ENCODE measurements around the gene CDK5R1. TPM values are rescaled to one million over a fixed set of nuclear protein-coding genes. Genes with fewer than 3 reads are reported as not detected.
A peak's percentile ranks its signal among the peaks of the same experiment; 100 is the strongest.
"Not testable (repeated sequence)": the region's sequence is repeated elsewhere in the genome, so short reads cannot be mapped to it uniquely, and the experiment has no call there.

The CDK5R1 gene
- total RNA-seq: 1.8 TPM
- long read RNA-seq, partial matches to known transcripts: 3 of 3 reads
- long read RNA-seq, other reads (novel, unspliced or antisense): 0 of 3 reads

DNA sequence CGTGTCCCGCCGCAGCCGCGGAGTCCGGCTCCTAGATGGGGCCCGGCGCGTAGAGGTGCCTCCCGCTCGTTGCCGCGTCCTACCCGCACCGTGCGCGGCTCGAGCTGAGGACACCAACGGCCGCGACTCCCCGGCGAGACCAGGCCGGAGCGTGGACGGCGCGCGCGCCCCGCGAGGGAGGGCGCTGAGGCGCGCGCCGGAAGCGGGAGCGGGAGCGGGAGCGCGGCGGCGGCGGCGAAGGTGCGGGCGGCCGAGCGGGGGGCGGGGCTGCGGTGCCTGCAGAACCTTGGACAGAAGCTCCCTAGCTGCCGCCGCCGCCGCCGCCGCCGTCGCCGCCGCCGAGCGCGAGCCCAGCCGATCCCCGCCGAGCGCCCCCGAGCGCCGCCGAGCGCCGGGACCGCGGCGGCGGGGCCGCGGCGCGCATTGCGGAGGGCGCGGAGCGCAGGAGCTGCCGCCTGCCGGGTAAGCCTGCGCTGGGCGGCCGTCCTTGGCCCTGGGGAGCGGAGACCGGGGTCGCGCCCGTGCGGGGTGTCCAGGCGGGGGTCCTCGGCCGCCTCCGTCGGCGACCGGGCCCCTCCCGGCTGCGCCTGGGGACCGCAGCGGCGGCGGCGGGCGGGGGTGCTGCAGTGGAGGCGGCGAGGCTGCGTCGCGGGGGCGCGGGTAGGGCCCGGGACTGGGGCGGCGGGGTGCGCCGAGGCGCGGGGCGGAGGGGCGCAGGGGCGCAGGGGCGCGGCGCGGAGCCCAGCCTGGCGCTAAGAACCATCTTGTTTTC is at the start of gene CDK5R1:
Gene CDK5R1, plus strand, starts transcription at position 293 of the 772 bp plus-strand sequence. CDS start 628 bp downstream, outside the sequence.
- peak; percentile 89 for DNase-seq (ENCODE audit: low spot score)

DNA sequence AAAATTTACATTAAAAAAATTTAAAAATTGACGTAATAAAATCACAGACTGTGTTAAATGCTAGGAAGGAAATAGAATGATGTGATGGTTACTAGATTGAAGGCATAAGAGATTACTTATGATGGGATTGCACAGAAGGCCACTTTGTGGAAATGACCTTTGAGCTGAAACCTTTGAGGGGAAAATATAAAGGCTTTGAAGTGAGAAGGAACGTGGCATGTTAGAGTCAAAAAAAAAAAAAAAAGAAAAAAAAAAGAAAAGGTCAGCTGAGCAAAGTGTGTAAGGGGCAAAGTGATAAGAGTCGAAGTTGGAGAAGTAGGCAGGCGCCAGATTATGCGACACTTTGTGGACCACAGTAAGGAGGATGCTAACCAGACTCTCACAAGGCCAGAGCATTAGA is 46.1 kb upstream of the CDK5R1 start:
- DNase-seq (ENCODE audit: low spot score): no peak

DNA sequence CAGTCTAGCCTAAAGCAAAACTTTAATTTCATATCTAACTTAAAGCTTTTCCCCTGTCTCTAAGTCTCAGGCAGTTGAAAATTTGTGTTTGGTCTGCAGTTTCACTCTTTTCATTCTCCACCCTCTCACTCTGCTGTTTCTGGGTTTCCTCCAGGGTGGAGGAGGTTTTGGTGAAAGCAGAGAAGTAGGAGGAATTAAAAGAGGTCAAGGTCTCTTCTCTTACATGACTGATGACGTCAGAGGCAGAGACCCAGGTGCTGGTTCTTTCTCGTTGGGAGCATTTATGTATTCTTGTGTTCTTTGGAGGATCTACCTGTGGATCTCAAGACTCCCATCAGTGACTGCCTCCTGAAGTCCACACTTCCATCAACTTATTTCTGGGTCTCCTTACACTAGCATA is 44.9 kb upstream of the CDK5R1 start:
- DNase-seq (ENCODE audit: low spot score): no peak

DNA sequence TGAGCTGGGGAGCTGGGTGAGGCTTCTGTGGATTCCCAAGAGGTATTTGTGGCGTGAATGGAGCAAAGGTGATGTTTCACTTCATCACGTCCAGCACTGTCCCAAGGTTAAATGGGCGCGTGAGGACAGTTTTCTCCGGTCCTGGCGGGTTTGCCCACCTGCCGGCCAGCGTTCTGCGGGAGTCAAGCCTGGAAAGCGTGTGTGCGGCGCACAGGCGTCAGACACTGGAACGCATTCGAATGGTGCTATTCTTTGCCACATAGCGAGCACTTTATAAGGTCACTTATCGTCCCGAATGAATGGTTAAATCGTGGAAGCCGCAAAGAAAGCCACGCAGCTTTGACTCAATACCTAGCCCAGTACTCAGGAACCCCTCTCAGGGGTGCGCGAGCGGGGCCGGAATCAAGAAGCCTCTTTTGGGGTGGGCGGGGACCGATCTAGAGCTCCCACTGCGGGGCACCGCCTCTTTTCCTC is 42.9 kb upstream of the CDK5R1 start:
- DNase-seq (ENCODE audit: low spot score): no peak

DNA sequence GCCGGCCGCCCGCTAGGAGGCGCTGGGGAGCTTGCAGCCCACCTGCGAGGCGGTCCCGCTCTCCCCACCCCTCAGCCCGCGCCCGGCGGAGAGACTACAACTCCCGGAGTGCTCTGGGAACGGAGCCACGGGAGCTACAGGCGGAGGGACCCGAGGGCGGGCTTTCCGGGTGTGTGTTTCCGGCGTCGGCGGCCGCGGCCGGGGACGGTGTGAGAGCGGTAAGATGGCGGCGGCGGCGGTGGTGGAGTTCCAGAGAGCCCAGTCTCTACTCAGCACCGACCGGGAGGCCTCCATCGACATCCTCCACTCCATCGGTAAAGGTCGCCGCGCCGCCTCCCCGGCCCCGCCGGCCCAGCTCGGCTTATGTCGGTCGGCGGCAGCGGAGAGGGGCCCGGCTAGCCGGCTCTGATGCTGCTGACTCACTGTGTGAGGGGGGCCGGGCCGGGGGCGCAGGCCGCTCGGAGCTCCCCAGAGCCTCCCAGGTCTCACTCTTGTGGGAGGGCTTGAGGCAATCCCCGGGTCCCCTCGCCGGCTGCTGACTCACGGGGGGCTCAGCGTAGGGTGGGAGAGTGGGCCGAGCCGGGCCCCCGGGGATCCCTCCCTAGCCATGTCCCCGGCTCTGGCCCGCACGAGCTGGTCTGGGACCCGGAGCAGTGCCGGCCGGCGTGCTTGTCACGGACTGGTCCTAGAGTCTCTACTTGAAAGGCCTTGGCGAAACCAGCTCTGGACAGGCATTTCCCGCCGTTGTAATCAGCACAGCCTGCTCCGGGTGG is 42.3 kb upstream of the CDK5R1 start, which contains the start of gene PSMD11:
Gene PSMD11, plus strand, starts transcription at position 210 of the 773 bp plus-strand sequence. Its CDS starts 14 bp downstream, at position 224.
- DNase-seq (ENCODE audit: low spot score): peak; percentile 99

DNA sequence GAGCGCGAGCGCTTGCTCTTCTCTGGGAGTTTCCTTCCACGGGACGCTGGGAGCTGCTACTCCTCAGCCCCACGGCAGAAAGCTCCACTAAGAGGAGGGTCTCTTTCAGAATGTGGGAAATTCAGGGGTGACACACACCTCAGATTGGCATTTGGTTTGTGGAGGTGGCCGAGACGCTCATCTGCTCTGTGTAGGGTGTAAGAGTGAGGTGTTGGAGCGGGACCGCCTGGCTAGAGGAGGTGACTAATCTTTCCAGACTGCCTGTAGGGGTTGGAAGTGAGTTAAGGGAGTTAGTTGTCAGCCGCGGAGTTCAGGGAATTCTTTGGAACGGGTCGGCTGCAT is 41.7 kb upstream of the CDK5R1 start:
- no peak for DNase-seq (ENCODE audit: low spot score)

DNA sequence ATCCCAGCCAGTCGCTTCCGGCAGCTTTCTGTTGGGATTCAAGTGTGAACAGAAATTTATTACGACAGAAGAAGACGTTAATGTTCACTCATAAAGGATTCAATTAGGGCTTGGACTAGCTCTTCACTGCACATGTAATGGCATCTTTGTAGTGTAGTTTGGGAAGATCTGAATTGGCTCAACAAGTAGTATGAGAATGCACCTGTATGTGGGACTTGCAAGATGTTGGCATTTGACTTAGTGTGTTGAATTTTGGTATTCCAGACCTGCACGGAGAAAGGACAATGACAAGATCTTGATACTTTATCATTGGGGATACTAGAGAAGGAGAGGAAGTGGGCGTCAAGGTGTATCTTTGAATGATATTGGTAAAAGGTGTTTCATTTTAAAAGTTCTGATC is 41.3 kb upstream of the CDK5R1 start:
- no peak for DNase-seq (ENCODE audit: low spot score)

DNA sequence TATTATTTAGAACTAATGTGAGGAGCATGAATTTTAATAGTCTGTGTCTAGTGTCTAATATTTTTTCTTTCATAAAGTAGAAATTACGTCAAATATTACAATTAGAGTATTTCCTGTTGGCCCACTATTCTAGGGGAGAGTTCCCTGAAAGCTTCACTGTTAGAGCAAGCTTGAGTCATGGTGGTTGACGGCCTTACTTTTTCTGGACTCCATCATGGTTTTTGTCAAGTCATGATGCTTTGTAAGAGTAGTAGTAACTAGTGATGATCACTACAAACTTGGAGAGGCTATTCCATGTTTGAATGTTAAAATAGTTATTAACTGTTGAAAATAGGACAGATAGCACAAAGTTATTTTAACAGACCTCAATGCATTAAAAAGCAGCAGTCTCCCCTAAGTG is 40.8 kb upstream of the CDK5R1 start:
- no peak for DNase-seq (ENCODE audit: low spot score)

DNA sequence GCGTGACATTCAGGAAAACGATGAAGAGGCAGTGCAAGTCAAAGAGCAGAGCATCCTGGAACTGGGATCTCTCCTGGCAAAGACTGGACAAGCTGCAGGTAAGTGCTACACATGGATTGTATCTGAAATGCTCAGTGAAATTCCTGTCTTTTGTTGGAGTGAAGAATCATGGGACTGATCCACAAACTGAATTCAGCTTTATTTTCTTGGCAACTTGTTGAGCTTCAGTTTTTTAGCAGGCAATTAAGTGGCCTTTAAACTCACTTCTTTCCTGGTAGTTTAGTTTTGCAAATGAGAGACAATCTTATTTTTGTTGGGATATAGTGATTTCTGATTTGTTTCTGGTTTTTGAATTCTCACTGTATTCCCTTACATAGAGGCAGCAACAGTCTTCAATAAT is 39.8 kb upstream of the CDK5R1 start:
- no peak for DNase-seq (ENCODE audit: low spot score)

DNA sequence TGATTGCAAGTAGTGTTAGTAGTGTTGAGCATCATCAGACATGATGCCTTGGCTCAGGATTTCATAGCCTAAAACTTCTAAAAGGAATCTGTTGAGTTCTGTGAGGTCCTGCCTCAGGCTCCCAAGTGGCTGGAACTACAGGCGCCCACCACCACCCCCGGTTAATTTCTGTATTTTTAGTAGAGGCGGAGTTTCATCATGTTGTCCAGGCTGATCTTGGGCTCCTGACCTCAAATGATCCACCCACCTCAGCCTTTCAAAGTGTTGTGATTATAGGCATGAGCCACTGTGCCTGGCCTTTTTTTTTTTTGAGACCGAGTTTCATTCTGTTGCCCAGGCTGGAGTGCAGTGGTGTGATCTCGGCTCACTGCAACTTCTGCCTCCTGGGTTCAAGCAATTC is 36.8 kb upstream of the CDK5R1 start:
- no peak for DNase-seq (ENCODE audit: low spot score)

DNA sequence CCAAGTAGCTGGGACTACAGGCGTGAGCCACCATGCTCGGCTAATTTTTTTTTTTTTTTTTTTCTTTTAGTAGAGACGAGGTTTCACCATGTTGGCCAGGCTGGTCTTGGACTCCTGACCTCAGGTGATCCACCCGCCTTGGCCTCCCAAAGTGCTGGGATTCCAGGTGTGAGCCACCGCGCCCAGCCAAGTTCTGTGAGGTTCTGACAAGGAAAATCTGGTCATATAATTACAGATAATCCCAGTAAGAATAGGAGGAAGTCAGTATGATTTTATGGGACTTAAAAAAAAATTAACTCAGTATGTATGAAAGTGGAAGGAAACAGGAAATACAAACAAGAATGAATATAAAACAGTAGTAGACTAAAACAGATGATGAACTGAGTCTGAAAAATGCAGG is 36.4 kb upstream of the CDK5R1 start:
- not testable (repeated sequence) for DNase-seq (ENCODE audit: low spot score)

DNA sequence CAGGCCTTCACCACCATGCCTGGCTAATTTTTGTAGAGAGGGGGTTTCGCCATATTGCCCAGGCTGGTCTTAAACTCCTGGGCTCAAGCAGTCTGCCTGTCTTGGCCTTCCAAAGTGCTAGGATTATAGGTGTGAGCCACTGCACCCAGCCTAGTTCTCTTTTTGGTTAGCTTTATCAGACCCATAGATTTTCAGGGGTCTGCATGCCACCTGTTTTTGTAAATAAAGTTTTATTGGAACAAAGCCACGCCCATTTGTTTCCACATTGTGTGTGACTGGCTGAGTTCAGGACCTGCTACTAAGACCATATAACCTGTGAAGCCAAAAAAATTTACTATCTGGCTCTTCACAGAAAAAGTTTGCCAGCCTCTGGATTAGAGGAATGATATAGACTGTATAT is 34.9 kb upstream of the CDK5R1 start:
- DNase-seq (ENCODE audit: low spot score): no peak

DNA sequence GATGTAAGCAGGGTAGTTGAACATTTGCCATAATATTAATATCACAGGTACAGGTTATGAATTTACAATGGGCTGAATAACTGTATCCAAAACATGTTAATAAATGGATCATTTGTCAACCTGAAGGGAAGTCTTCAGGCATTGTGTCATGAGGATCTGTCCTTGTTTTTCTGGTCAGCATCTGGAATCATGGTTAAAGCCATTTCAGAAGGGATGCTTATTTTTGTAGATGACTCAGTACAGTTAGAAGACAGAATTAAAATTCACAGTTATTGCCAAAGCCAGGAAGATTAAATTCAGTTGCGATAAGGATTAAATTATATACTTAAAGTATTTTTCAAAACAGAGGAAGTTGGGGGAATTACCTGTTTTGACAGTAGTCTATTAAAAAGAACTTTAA is 34.5 kb upstream of the CDK5R1 start:
- DNase-seq (ENCODE audit: low spot score): no peak

DNA sequence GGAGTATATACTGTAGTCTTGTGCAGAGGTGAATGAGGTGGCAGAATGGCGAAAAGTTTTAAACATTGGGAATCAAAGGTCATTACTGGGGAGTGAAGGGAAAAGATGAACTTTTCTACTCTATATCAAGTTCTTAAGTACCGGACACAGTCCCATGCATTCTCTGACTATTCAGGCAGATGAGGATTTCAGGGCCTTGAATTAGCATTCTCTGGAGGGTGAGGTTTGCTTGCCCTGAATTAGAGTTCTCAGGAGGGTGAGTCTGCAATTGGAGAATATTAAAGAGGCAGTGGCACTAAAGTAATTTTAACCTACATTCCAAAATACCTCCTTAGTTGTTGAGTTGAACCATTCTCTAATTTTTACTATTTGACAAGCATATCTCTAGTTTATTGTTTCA is 33.4 kb upstream of the CDK5R1 start:
- no peak for DNase-seq (ENCODE audit: low spot score)

DNA sequence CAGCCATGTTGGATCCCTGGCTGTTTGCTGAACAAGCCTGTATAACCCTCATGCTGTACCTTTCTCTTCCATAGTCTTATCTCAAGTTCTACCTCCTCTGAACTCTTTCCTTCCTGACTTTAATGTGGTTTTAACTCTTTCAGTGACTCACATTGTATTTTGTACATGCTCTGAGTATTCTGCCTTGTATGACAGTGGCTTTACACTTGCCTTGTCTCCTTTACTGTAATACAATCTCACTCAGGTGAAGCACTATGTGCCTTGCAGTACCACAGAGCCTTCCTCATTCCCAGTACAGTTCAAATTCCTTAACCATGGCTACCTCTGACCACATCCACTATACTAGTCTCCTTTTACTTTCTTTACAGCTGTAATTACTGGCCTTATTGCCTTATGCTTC is 28.4 kb upstream of the CDK5R1 start:
- no peak for DNase-seq (ENCODE audit: low spot score)

DNA sequence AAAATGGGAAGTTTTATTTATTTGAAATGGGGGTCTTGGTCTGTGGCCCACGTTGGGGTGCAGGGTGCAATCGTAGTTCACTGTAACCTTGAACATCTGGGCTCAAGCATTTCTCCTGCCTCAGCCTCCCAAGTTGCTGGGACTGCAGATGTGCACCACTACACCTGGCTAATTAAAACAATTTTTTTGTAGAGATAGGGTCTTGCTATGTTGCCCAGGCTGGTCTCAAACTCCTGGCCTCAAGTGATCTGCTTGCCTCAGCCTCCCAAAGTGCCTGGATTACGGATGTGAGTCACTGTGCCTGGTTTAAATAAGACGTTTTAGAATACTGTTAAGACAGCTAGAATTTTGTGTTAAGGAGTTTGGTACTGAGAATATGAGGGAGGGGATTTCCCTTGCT is 26.7 kb upstream of the CDK5R1 start:
- DNase-seq (ENCODE audit: low spot score): no peak

DNA sequence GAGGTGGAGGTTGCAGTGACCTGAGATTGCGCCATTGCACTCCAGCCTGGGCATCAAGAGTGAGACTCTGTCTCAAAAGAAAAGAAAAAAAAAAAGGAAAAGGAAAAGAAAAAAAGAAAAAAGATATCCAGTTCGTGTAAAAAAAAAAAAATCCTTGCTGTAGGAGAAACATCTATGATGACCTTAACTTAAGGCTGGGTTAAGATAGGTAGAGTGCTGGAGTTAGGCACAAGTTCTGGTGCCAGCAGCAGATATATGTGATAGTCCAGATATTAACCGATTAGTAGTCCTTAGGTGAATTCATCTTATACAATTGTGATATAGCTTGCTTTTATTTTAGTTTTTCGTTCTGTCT is 25.3 kb upstream of the CDK5R1 start:
- no peak for DNase-seq (ENCODE audit: low spot score)

DNA sequence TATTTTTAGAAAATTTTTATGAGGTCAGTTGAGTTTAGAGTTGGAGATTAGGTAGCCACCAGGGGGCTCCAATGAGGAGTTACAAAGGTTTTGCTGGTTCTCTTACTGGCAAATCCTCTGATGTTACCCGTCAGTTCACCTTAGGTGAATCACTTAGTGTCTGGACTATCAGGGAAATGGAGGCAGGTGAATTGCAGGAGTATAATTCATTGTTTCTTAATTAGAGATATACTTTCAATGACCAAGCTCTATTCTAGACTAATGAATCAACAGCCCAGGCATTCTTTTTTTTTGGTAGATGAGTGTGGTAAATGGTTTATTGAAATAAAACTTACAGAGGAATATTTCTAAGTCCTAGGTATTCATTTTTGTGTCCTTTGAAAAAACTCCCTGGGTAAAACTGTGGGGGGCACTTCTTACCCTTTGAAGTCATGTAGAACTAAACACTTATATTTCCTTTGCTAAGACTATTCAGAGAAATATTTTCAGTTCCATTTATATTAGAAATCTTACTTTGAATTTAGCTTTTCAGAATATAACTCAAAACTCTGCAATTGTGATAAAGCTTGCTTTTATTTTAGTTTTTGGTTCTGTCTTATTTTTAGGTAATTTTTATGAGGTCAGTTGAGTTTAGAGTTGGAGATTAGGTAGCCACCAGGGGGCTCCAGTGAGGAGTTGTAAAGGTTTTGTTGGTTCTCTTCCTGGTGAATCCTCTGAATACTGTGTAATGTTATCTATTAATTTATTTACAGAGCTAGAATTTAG is 24.8 kb upstream of the CDK5R1 start:
- DNase-seq (ENCODE audit: low spot score): no peak

DNA sequence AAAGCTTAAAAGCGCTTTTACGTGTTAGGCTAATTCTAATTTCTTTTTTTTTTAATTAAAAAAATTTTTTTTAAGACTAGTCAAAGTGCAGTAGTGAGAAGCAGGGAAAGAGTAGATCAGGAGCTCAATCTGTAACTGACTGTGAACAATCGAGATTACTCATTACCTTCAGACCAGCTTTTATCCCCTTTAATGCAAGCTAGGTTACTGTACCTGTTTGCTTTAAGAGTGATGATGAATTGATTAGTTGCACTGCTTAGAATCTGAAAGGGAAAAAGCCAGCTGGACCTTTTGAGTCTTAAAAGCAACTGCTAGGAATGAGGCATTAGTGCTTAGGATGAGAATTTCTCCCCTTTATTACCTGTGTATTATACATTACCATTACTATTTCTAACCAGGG is 23.5 kb upstream of the CDK5R1 start:
- DNase-seq (ENCODE audit: low spot score): no peak

DNA sequence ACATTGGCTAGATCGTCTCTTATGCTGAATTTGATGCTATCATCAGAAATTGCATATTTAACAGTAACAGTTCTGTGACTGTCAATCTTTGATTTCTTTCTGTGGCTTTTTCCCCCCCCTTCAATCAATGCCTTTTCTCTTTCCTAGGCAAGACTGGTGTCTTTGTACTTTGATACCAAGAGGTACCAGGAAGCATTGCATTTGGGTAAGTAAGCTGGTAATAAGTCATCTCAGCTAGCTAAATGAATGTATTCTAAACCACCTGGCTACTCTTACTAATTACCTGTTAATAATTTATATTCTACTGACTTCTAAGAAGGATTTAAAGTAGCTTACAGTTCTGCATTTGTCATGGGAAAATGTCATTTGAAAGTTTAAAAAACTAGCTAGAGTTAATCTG is 22.4 kb upstream of the CDK5R1 start:
- DNase-seq (ENCODE audit: low spot score): no peak

DNA sequence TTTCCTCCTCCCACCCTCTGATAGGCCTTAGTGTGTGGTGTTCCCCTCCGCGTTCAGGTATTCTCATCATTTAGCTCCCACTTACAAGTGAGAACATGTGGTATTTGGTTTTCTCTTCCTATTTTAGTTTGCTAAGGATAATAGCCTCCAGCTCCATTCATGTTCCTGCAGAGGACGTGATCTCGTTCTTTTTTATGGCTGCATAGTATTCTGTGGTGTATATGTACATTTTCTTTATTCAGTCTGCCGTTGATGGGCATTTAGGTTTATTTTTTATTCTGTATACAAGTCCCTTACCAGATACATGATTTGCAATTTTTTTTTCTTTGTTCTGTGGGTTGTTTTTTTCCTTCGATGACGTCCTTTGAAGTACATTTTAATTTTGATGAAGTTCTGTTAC is 18.8 kb upstream of the CDK5R1 start:
- no peak for DNase-seq (ENCODE audit: low spot score)
